GM12878 (cell line): Measurements from ENCODE around the gene OR4D5. TPM values are rescaled to one million over a fixed set of nuclear protein-coding genes. Genes with fewer than 3 reads are reported as not detected.

ENCODE experiments used
- BCL3 ChIP-seq: IDR thresholded peaks from 2 replicates; pipeline ENCODE4 v1.6.1; 2011; ENCODE audit warnings: borderline replicate concordance, low read depth, mild to moderate bottlenecking, moderate library complexity, low read length; ENCODE audit not compliant: insufficient read depth, poor library complexity, severe bottlenecking
- CEBPB ChIP-seq, 2 experiments: fragments of 150-350 bp in 1 of 2; IDR thresholded peaks; 2 replicates each; pipeline ENCODE4 v1.6.1; 2012 to 2014; ENCODE audit warnings: low read depth in 2 of 2, low read length in 2 of 2, borderline replicate concordance in 1 of 2, inconsistent platforms in 1 of 2
- CEBPZ ChIP-seq: fragments of 150-350 bp; IDR thresholded peaks from 2 replicates; pipeline ENCODE4 v1.6.1; 2016; ENCODE audit warnings: low read depth, low read length
- EZH2 ChIP-seq: IDR thresholded peaks from 2 replicates; pipeline ENCODE4 v1.6.1; 2012; ENCODE audit warnings: low read depth, mild to moderate bottlenecking, control low read depth, inconsistent platforms, low read length, borderline replicate concordance; ENCODE audit not compliant: control insufficient read depth
- KDM1A ChIP-seq: fragments of 200-600 bp; sonication (generic); IDR thresholded peaks from 2 replicates; pipeline ENCODE4 v1.6.1; 2016; ENCODE audit warnings: borderline replicate concordance
- MAX ChIP-seq: IDR thresholded peaks from 2 replicates; pipeline ENCODE4 v1.6.1; 2012; ENCODE audit warnings: low read depth, low read length, improper control_type of control experiment
- RBBP5 ChIP-seq: fragments of 200-600 bp; sonication (generic); conservative IDR thresholded peaks from 2 replicates; pipeline ENCODE4 v1.6.1; 2016
- TARDBP ChIP-seq: IDR thresholded peaks from 2 replicates; pipeline ENCODE4 v1.6.1; 2016; ENCODE audit warnings: borderline replicate concordance
- ZNF687 ChIP-seq: fragments of 450-650 bp; IDR thresholded peaks from 2 replicates; pipeline ENCODE4 v1.6.1; 2017; ENCODE audit warnings: mild to moderate bottlenecking, moderate library complexity
- polyA plus RNA-seq, 11 experiments: library from polyadenylated mRNA; depleted of rRNA in 4 of 11; unstranded in 6 of 11; stranded (reverse) in 5 of 11; fragments of >200 nt; fragmentation: Nextera tagmentation in 4 of 11; fragmentation: Illumina TruSeq in 1 of 11; extraction: Ambion mirVana in 4 of 11; extraction: Trizol in 1 of 11; gene quantifications; 1 replicate in 1 of 11; 2 replicates in 10 of 11; pipeline versions ENCODE4 v1.2.1 to v1.2.3, GENCODE V29; 2011 to 2016; ENCODE audit warnings: inconsistent platforms in 2 of 11, missing spikeins in 2 of 11, low read depth in 1 of 11
- total RNA-seq, 4 experiments: library from RNA; depleted of rRNA in 3 of 4; stranded (reverse); fragments of >200 nt in 3 of 4; fragmentation: Illumina TruSeq in 1 of 4; extraction: Trizol in 1 of 4; gene quantifications; 2 replicates each; pipeline versions ENCODE4 v1.2.1 to v1.2.3, GENCODE V29; 2013 to 2021

OR4D5 gene
- total and polyA plus RNA-seq, 10 of the 15 experiments (the other 5 are each of a cell fraction or from before 2014, with no cell fraction given): not detected

GRCh38 chr11:123943738-123944137 is 4.3 kb downstream of the OR4D5 start, which contains the start of gene OR6T1 (continued):
- TF ChIP-seq BCL3: no peak
- no peak for TF ChIP-seq MAX
- TF ChIP-seq EZH2: no peak
- no peak for TF ChIP-seq RBBP5
- TF ChIP-seq CEBPZ: no peak
- no peak for TF ChIP-seq ZNF687
- no peak for TF ChIP-seq TARDBP
- no peak for TF ChIP-seq KDM1A
- no peak for TF ChIP-seq CEBPB (IDR thresholded peaks at IDR 0.05; ENCODE audit: borderline replicate concordance in 1 of 2, low read depth in 2 of 2, low read length in 2 of 2)
